ENCODE measurements around the gene TCF19.

The TCF19 gene

DNA sequence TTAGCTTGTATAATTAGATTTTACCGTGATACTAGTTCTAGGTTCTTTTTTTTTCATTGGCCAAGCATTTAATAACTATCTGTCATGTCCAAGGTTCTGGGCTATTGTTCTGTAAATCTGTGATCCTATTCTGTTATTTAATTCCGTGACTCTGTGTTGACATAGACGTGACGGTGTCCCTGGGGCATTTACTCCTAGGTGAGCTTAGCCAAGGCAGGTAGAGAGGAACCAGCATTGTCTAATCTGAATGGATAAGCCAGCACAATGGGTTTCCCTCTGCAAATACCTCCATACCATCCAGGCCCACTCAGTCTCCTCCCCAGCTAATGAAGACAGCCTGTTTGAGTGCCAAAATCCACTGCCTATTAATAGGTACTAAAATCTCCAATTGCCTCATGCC, 29.3 kb upstream of the TCF19 start:
- no peak for DNase-seq

DNA sequence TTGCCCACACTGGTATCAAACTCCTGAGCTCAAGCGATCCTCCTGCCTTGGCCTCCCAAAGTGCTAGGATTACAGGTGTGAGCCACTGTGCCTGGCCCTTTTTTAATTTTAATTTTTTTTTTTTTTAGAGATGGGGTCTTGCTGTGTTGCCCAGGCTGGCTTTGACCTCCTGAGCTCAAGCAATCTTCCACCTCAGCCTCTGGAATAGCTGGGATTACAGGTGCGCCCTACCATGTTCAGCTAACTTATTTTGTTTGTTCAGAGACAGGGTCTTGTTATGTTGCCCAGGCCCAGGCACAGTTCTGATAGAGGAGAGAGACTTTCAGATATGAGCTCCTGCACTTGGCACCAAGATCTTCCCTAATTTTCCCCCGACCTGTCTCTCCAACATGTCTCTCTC, 27.6 kb upstream of the TCF19 start:
- DNase-seq = no peak

DNA sequence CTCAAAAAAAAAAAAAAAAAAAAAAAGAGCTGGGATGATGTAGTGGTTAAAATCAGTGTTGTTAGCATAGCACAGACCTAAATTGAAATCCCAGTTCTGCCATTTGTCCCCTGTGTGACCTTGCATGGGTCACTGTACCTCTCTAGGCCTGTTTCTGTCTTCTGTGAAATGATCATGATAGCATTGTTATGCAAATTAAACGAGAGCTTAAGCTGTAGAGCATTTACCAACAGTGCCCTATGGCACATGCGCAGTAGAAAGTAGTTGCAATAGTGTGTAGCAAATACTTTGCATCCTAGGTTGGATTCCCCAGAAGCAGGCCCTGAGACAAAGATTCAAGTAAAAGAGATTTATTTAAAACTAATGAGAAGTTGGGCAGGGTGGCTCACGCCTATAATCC, 26.8 kb upstream of the TCF19 start:
- no peak for DNase-seq

DNA sequence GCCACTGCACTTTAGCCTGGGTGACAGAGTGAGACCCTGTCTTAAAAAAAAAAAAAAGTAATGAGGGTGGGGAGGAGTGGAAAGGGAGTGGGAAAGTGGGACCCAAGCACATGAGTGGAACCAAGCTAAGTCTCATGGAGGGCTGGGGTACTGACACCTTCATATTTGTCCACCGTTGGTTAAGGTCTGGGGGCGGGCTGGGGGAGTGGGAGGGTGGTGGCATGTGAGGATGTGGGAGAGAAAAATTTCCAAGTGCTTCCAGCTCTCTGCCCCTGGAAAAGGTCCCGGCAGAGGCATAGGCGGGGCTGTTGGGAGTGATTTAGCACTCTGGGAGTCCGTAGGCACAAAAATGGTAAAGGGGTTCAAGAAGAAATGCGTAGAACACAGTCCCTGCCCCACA, 25.6 kb upstream of the TCF19 start:
- no peak for DNase-seq

DNA sequence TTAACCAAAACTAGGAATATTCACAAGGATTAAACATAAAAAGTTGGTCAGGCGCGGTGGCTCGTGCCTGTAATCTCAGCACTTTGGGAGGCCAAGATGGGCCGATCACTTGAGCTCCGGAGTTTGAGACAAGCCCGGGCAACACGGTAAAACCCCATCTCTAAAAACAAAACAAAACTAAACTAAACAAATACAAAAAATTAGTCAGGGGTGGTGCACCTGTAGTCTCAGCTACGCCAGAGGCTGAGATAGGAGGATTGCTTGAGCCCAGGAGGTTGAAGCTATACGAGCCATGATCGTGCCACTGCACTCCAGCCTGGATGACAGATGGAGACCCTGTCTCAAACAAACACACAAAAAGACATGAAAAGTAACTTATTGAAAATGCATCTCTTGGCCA, 22.7 kb upstream of the TCF19 start:
- no peak for DNase-seq

DNA sequence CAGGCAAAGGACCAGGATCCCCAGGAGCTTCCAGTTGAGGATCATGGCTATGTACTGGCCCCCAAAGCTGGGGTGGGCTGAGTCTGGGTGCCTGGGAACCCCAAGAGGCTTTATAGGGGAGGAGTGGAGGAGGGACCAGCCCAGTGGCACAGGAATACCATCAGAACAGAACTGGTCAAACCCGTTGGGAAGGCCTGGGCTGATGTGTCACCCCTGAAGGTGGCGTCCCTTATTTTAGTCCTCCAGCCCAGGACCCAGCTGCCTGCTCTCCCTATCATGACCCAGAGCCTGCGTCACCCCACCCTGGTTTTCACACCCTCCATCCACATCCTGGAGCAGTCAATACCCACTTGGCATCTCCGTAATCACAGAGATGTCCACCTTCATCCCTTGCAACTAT, 19.4 kb upstream of the TCF19 start, which contains the start of gene PSORS1C2:
PSORS1C2 (minus strand) TSS at position 85 of the 400 bp plus-strand sequence; CDS start at position 45, 40 bp downstream.
- DNase-seq = no peak

DNA sequence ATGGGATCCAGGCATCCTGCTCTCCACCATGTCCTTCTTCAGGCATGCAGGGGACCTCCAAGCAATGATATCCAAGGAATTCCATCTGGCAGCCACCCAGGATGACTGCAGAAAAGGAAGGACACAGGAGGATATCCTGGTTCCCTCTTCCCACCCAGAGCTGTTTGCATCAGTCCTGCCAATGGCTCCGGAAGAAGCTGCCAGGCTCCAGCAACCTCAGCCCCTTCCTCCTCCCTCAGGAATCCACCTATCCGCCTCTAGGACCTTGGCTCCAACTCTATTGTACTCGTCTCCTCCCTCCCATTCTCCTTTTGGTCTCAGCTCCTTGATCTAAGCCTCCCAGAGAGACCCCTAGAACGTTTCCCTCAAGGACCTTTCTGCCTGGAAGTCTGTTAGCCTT, 18.8 kb upstream of the TCF19 start:
- DNase-seq = no peak

DNA sequence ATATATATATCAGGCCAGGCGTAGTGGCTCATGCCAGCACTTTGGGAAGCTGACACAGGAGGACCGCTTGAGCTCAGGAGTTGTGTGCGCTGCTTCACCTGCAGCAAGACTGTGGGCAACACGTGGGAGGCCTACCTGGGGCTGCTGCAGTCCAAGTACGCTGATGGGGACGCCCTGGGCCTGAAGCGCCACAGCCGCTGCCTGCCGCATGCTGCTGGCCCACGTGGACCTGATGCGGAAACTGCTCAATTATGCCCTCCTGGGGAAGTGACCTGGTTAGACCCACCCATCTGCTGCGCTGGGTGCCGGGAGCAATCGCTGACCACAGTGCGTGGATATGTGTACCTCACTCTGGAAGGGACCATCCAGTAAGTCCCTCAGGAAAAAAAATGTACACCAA, 17.7 kb upstream of the TCF19 start:
- DNase-seq = no peak

DNA sequence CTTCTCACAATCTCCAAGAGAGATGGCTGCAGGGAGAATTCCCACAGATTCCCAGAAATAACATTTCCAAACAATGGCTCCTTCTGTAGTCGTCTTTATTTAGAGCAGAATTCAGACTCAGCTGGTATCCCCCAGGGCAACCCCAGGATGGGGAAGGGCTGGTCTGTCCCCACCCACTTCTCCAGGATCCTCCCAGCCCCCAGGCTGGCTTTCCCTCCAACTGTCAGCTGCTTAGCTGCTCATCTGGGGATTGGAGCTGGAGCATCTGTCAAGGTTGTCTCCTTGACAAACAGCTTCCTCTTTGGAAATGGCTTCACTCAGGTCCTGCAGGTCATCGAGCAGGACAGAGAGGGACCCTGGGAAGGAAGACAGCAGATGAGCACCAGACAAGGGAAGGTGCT, 16.0 kb upstream of the TCF19 start:
- no peak for DNase-seq

DNA sequence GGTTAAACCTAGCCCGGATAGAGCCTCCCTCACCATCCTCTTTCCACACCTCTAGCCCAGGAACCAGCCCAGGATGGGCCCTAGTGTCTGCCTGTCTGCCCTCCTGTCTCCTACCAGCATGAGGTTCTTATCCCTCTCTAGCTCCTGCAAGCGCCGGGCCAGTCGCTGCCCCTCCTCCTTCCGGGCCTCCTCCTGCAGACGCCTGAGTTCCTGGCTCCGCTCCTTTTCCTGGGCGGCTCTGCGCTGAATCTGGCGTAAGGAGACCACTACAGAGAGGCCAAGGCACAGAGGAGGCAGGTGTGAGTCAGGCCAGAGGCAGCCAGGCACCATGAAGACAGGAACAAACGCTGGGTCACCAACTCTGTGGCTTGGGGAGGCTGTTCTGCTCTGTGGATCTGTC, 15.2 kb upstream of the TCF19 start:
- no peak for DNase-seq

DNA sequence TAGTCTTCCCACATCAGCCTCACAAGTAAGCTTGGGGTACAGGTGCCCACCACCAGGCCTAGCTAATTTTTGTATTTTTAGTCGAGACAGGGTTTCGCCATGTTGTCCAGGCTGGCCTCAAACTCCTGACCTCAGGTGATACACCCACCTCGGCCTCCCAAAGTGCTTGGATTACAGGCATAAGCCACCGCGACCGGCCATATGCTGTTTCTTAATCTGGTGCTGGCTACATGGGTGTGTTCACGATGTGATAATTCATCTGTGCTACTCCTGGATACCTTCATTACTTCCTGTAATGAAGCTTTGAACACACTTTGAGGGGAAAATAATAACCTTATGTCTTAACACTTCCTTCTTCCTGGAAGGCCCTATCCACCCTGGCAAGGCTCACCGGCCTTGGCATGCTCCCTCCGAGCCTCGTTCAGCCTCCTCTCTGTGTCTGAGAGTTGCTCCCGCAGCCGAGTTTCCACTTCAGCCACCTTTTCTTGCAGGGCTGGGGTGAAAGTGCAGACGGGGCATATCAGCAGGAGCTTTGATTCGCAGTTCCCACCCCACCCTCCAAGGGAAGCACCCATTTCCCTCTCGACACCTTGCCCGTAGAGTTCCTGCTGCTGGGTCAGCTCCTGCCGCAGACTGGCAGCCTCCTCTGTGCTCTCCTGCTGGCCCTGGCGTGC, 14.0 kb upstream of the TCF19 start:
- no peak for DNase-seq

DNA sequence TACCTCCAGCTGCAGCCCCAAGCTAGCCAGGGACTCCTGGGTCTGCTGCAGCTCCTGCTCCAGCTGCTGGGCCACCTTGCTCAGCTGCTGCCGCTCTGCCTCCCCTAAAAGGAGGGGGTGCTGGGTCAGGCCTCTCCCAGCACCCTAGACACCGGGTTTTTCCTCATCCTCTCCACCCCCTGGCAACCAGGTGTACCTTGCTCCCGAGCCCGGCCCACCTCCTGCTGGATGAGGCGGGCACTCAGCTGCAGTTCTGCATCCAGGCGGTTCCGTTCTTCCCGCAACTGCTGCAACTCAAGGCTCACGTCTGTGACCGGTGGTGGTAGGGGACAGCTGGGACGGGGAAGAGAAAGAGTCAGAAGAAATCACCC, 13.4 kb upstream of the TCF19 start:
- DNase-seq = no peak

DNA sequence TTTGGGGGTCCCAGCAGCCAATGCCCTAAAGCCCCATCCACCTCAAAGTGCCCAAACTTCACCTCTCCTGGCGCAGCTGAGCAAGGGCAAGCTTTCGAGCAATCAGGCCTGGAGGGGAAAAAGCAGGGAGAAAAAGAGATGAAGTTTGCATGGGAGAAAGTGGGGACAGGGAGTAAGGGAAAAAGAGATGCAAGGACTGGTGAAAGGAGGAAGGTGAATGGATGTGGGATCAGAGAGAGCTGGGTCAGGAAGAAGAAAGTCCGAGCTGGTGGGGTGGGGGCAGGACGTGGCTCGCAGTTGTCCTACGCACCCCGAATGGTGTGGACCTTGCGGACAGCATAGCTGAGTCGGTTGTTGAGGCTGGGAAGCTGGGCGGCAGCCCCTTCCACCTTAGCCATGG, 13.0 kb upstream of the TCF19 start:
- DNase-seq = no peak

DNA sequence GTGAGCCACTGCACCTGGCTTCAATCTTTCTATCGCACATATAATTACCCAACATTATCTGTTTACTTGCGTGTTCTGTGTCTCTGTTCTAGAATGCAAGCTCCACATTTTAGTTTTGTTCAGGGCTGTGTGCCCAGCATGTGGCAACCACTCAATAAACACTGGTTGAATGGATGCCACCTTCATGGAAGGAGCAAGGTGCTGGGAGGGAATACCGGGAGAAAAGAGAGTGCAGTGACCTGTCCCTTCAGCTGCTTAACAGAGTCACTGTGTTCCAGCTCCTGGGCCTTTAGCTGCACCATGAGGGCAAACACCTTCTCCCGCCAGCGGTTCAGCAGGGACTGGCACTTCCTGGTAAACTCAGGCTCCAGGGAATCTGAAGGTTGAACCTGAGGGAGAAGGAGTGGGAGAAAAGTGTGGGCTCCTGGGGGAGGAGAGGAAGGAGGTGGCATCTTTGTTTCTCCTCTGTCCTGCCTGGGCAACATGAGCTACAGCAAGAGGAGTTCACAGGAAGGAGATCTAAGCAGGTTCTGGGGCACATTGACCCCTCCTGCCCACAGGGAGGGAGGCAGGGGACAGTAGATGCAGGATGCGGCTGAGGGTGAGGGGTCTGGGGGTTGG, 8.5 kb upstream of the TCF19 start:
- no peak for DNase-seq

DNA sequence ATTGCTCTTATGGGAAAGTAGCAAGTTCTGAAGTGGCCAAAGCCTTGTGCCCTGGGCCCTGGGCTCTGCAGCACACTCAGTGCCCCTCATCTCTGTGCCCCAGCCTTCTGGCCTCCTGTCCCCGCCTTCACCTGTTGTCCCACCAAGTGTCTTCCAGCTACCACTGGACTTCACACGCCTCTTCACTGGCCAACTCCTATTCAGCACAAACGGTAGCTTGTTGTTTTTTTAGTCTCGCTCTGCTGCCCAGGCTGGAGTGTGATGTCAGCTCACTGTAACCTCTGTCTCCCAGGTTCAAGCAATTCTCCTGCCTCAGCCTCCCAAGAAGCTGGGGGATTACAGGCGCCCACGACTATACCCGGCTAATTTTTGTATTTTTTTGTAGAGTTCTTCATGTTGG, 5.6 kb upstream of the TCF19 start:
- no peak for DNase-seq

DNA sequence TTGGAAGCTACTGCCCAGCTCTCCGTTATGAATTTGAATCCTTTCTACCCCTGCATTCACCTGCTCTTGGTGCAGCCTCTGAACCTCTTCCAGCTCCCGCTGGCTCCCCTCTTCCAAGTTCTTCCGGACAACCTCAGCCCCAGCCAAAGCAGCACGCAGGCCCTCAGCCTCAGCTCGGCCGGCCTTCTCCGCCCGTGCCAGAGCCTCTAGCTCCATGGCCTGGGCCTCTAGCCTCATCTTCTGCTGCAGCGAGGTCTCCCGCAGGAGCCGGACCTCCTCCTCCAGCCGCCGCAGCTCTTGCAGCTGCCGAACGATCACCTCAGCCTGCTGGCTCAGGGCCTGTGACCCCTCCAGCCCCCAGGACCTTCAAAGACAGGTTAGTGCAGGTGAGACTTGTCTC, 4.0 kb upstream of the TCF19 start:
- DNase-seq = no peak

DNA sequence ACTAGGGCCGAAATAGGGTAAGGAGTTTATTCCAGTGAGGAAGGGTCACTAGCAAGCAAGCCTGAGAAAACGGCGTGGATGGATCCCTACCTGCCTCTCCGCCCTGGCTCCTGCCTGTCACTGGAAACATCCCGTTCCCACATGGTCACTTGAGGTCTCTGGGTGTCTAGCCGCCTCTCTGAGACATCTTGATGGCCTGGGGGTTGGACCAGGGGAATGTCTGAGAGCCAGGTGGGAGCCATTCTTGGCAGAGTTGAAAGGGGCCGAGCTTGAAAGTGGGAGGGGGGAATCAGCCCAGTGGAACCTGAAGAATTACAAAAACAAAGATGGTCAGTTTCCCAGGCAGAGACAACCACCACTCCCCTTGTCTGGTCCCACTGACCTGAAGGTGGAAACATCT, 1.7 kb upstream of the TCF19 start:
- DNase-seq = no peak

DNA sequence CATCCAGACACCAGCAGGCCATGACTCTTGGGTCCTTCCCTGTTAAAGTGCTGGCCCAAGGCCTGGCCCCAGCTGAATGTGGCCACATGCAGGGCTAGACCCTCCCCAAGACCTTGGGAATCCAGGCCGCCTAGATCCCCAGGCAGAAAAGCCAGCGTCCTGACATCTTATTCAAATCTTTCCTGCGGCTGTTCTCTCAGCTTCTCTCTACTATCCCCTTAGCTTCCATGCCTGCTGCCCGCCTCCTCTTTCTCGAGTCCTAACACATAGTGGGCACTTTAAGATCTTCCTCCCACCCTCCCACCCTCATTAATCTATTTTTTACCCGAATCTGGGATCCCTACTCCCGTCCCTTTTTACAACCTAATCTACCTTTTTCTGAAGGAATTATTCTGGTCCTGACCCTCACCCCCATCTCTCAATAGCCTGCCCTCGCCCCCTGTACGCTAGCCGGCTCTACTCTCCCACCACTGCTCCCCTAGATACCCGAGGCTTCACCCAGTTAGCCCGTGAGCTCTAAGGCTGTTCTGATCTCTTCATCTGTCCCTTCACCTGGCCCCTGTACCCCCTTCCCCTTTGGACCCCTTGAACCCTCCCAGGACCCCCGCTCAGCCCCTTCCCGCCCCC, 763 bp upstream of the TCF19 start, which contains the start of gene CCHCR1:
CCHCR1 (minus strand) TSS at position 290 of the 627 bp plus-strand sequence; CDS start at position 88, 202 bp downstream.
- no peak for DNase-seq

DNA sequence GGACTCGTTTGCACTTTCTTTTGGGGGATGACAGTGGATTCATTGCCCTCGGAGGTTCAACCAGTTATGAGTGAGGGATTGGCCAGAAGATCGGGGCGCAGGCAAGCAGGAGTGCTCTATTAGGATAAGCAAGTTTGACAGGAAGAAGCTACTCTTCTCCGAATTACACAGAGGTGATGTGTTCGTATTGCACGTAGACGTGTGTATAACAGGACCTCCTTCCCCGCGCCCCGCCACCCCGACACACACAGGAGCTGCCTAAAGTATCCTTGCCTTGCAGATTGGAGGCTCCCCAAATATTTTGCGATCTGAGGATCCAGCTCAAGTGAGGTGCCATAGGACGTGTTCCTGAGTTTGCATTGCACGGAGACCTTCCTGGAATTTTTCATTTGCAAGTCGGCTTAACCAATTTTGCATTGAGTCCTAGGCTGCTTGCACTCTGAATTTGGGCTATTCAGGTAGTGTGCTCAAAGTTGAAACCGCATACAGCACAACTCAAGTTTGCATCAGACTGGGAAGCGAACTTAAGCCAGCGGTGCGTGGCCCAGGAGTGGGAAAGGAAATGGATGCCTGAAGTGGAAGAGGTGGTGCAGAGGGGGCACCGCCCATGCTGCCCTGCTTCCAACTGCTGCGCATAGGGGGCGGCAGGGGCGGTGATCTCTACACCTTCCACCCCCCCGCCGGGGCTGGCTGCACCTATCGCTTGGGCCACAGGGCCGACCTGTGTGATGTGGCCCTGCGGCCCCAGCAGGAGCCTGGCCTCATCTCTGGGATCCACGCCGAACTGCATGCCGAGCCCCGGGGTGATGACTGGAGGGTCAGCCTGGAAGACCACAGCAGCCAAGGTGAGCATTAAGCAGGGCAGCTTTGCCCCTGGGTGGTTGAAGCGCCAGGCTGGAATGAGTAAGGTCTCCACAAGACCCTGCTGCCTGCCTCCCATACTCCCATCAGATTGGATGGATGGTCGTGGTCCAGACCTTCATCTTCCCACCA, 770 bp downstream of the TCF19 start:
- peak; percentile 50 for DNase-seq

DNA sequence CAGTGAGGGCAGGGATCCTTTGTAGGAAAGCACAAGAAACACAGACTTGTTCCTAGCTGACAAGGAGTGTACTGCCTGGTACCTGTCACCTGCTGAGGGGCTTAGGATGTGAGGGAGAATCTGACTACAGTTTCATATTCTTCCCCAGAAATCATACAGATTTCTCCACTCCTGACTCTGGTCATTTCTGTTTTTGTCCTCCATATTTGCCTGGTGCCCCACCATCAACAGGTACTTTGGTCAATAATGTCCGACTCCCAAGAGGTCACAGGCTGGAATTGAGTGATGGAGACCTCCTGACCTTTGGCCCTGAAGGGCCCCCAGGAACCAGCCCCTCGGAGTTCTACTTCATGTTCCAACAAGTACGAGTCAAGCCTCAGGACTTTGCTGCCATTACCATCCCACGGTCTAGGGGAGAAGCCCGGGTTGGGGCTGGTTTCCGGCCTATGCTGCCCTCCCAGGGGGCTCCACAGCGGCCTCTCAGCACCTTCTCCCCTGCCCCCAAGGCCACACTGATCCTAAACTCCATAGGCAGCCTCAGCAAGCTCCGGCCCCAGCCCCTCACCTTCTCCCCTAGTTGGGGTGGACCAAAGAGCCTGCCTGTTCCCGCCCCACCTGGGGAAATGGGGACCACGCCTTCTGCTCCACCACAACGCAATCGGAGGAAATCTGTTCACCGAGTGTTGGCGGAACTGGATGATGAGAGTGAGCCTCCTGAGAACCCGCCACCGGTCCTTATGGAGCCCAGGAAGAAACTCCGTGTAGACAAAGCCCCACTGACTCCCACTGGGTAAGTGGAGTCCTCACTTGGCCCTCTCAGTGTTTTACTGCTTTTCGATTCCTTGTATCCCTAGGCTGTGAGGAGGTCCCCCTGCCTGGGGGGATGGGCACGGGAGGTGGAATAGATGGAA, 3.1 kb downstream of the TCF19 start:
- DNase-seq = no peak

DNA sequence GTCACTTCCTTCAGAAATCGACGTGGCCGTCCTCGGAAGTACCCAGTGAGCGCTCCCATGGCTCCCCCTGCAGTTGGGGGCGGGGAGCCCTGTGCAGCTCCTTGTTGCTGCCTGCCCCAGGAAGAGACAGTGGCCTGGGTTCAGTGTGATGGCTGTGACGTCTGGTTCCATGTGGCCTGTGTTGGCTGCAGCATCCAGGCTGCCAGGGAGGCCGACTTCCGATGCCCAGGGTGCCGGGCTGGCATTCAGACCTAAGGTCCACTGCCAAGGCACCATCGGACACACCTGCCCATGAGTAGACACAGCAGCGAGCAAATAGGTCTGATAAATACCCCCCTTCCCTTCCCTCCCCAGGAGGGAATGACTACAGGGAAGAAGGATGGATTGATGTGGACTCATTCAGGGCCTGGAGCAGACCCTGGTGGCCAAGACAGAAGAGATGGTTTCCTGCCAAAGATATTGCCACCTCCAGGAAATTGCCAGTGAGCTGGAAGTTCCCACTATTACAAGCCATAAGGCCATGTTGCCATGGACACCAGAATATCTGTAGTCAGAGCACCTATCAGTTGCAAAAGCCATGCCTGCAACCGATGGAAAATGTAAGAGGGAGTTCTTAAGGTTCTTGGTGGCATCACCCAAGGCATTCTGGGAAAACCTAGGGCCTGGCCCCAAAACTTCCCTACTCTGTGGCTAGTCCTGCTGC, 4.2 kb downstream of the TCF19 start:
- no peak for DNase-seq
